H9 (cell line): ENCODE results near the gene IGFL1. TPM values are rescaled to one million over a fixed set of nuclear protein-coding genes. Genes with fewer than 3 reads are reported as not detected.

Experiments used
- DNase-seq: peaks from one replicate; pipeline ENCODE4 v3.0.0-alpha.2; 2017
- H2AFZ ChIP-seq: one replicate; pipeline ENCODE4 v1.6.1; 2013; ENCODE audit warnings: mild to moderate bottlenecking, low read length, control low read depth, moderate library complexity
- H2AK5ac ChIP-seq: 2 replicates; pipeline ENCODE4 v1.6.1; 2013; ENCODE audit warnings: low read length, control low read depth, mixed read lengths; ENCODE audit not compliant: insufficient read length
- H2BK120ac ChIP-seq: one replicate; pipeline ENCODE4 v1.6.1; 2013; ENCODE audit warnings: low read depth, mild to moderate bottlenecking, low read length, control low read depth, inconsistent platforms; ENCODE audit not compliant: poor library complexity, severe bottlenecking
- H2BK12ac ChIP-seq: 2 replicates; pipeline ENCODE4 v1.6.1; 2013; ENCODE audit warnings: low read length, control low read depth, mixed read lengths, low read depth; ENCODE audit not compliant: insufficient read length
- H2BK15ac ChIP-seq: 2 replicates; pipeline ENCODE4 v1.6.1; 2013; ENCODE audit warnings: low read depth, low read length, control low read depth
- H2BK20ac ChIP-seq: one replicate; pipeline ENCODE4 v1.6.1; 2013; ENCODE audit warnings: low read depth, mild to moderate bottlenecking, low read length, control low read depth, inconsistent platforms; ENCODE audit not compliant: poor library complexity, severe bottlenecking
- H2BK5ac ChIP-seq: 2 replicates; pipeline ENCODE4 v1.6.1; 2013; ENCODE audit warnings: low read length, control low read depth, mixed read lengths; ENCODE audit not compliant: insufficient read length
- H3K14ac ChIP-seq: 2 replicates; pipeline ENCODE4 v1.6.1; 2013; ENCODE audit warnings: low read length, control low read depth; ENCODE audit not compliant: insufficient read depth
- H3K18ac ChIP-seq: 2 replicates; pipeline ENCODE4 v1.6.1; 2013; ENCODE audit warnings: low read depth, mild to moderate bottlenecking, mixed read lengths, low read length, control low read depth; ENCODE audit not compliant: insufficient read length
- H3K23ac ChIP-seq: 2 replicates; pipeline ENCODE4 v1.6.1; 2013; ENCODE audit warnings: low read length, control low read depth, mixed read lengths, low read depth; ENCODE audit not compliant: insufficient read length
- H3K23me2 ChIP-seq: 2 replicates; pipeline ENCODE4 v1.6.1; 2013; ENCODE audit warnings: low read depth, mild to moderate bottlenecking, mixed read lengths, low read length, control low read depth; ENCODE audit not compliant: insufficient read length, poor library complexity, severe bottlenecking
- H3K27ac ChIP-seq: 2 replicates; pipeline ENCODE4 v1.5.1; 2013; ENCODE audit warnings: low read length, control low read depth, mixed read lengths, low read depth; ENCODE audit not compliant: insufficient read length
- H3K27me3 ChIP-seq: 2 replicates; pipeline ENCODE4 v1.6.1; 2013; ENCODE audit warnings: low read length, control low read depth, inconsistent platforms; ENCODE audit not compliant: insufficient read depth
- H3K4ac ChIP-seq: 2 replicates; pipeline ENCODE4 v1.6.1; 2013; ENCODE audit warnings: low read depth, mild to moderate bottlenecking, control low read depth, inconsistent platforms, low read length, moderate library complexity
- H3K4me1 ChIP-seq: 2 replicates; pipeline ENCODE4 v1.6.1; 2013; ENCODE audit warnings: low read length, control low read depth, inconsistent platforms; ENCODE audit not compliant: insufficient read depth
- H3K4me2 ChIP-seq: 2 replicates; pipeline ENCODE4 v1.6.1; 2013; ENCODE audit warnings: low read length, control low read depth, mixed read lengths; ENCODE audit not compliant: insufficient read length, insufficient read depth
- H3K56ac ChIP-seq: 2 replicates; pipeline ENCODE4 v1.6.1; 2013; ENCODE audit warnings: low read depth, mild to moderate bottlenecking, mixed read lengths, low read length, control low read depth; ENCODE audit not compliant: insufficient read length
- H3K79me1 ChIP-seq: 2 replicates; pipeline ENCODE4 v1.6.1; 2013; ENCODE audit warnings: low read depth, mild to moderate bottlenecking, moderate library complexity, low read length, control low read depth, inconsistent platforms; ENCODE audit not compliant: insufficient read depth, poor library complexity, severe bottlenecking
- H3K79me2 ChIP-seq: 2 replicates; pipeline ENCODE4 v1.6.1; 2013; ENCODE audit warnings: low read length, control low read depth, inconsistent platforms; ENCODE audit not compliant: insufficient read depth
- H3K9ac ChIP-seq: 2 replicates; pipeline ENCODE4 v1.6.1; 2013; ENCODE audit warnings: low read length, control low read depth, mixed read lengths; ENCODE audit not compliant: insufficient read length; ENCODE audit errors: extremely low read depth
- H3K9me3 ChIP-seq: one replicate; pipeline ENCODE4 v1.6.1; 2013; ENCODE audit warnings: low read depth, low read length, inconsistent platforms; ENCODE audit not compliant: control insufficient read depth
- H3T11ph ChIP-seq: one replicate; pipeline ENCODE4 v1.6.1; 2013; ENCODE audit warnings: mild to moderate bottlenecking, low read length, control low read depth, inconsistent platforms
- H4K20me1 ChIP-seq: one replicate; pipeline ENCODE4 v1.6.1; 2013; ENCODE audit not compliant: control insufficient read depth, insufficient read length, insufficient read depth
- H4K5ac ChIP-seq: 2 replicates; pipeline ENCODE4 v1.6.1; 2013; ENCODE audit warnings: low read depth, mild to moderate bottlenecking, mixed read lengths, low read length, control low read depth; ENCODE audit not compliant: insufficient read length
- H4K8ac ChIP-seq: replicated peaks from 2 replicates; pipeline ENCODE4 v1.6.1; 2013; ENCODE audit warnings: low read length, control low read depth, mixed read lengths, low read depth; ENCODE audit not compliant: insufficient read length
- H4K91ac ChIP-seq: 2 replicates; pipeline ENCODE4 v1.6.1; 2013; ENCODE audit warnings: low read depth, mild to moderate bottlenecking, moderate library complexity, mixed read lengths, low read length, control low read depth; ENCODE audit not compliant: insufficient read length
- H3K27ac Mint-ChIP-seq, 3 experiments: 2 replicates in 2 of 3; 3 replicates in 1 of 3; pipeline ENCODE4 v1.8.0; 2020 to 2021; ENCODE audit warnings: mixed read lengths in 3 of 3, mild to moderate bottlenecking in 1 of 3, moderate library complexity in 1 of 3
- H3K27me3 Mint-ChIP-seq: 2 replicates; pipeline ENCODE4 v1.8.0; 2021; ENCODE audit warnings: low read depth, mild to moderate bottlenecking, moderate library complexity, mixed read lengths
- H3K36me3 Mint-ChIP-seq, 3 experiments: 2 replicates in 2 of 3; 3 replicates in 1 of 3; pipeline ENCODE4 v1.8.0; 2020 to 2021; ENCODE audit warnings: low read depth in 3 of 3, mixed read lengths in 3 of 3; ENCODE audit not compliant: insufficient read depth in 1 of 3
- H3K4me1 Mint-ChIP-seq, 2 experiments: 2 replicates each; pipeline ENCODE4 v1.8.0; 2020; ENCODE audit warnings: mixed read lengths in 2 of 2
- H3K4me3 Mint-ChIP-seq, 2 experiments: 2 replicates in 1 of 2; 3 replicates in 1 of 2; pipeline ENCODE4 v1.8.0; 2020 to 2021; ENCODE audit warnings: mild to moderate bottlenecking in 2 of 2, mixed read lengths in 2 of 2, moderate library complexity in 1 of 2
- H3K9me3 Mint-ChIP-seq, 2 experiments: 2 replicates in 1 of 2; 3 replicates in 1 of 2; pipeline ENCODE4 v1.8.0; 2020; ENCODE audit warnings: mild to moderate bottlenecking in 2 of 2, mixed read lengths in 2 of 2, moderate library complexity in 1 of 2
- CTCF ChIP-seq: fragments of 200-600 bp; sonication (generic); conservative IDR thresholded peaks from 3 replicates; pipeline ENCODE4 v1.8.0; 2021; ENCODE audit warnings: antibody characterized with exemption, mild to moderate bottlenecking
- WGBS: extraction: QIAGEN DNeasy Blood & Tissue Kit; methylation state at CpG from one replicate; pipeline ENCODE4 v1.1.7; 2013; ENCODE audit warnings: missing lambda C conversion rate, low lambda C conversion rate, mixed read lengths; ENCODE audit not compliant: insufficient read length; ENCODE audit errors: extremely low coverage; 5-methylcytosine and 5-hydroxymethylcytosine counted together
- total RNA-seq: library from RNA; stranded (reverse); gene quantifications from 2 replicates; pipeline ENCODE4 v1.2.1, GENCODE V29; 2021

IGFL1 gene
- total RNA-seq, 1 experiment from 2014 or later, result not detected

- no peak overlapping the region for H4K91ac ChIP-seq
- no peak overlapping the region for H4K8ac ChIP-seq
- no peak overlapping the region for H2BK5ac ChIP-seq
- peaks cover 6% of the 10 kb centered on the region for H3K4me1 ChIP-seq
- H3K18ac ChIP-seq, result no peak overlapping the region
- Mint-ChIP-seq H3K27ac (no peak overlapping the region), H3K27me3 (peaks cover 13% of the 10 kb centered on the region), H3K4me1 (peaks cover 21 to 35% of the 10 kb centered on the region in 2 experiments), H3K4me3 (no peak overlapping the region), H3K9me3 (peaks cover 0 to 5% of the 10 kb centered on the region in 2 experiments; a peak in 1 of 5 replicates), H3K36me3 (no peaks in the 10 kb centered on the region)
- no peak overlapping the region for H3T11ph ChIP-seq
- TF ChIP-seq CTCF, result no peak
- H3K23ac ChIP-seq, result no peak overlapping the region
- no peak overlapping the region for H4K5ac ChIP-seq
- WGBS, result no CpG with 5 or more reads among the region's 3 CpGs
- no peaks in the 10 kb centered on the region for H3K27me3 ChIP-seq
- no peak overlapping the region for H3K4me2 ChIP-seq
- H3K14ac ChIP-seq, result no peak overlapping the region
- H3K79me2 ChIP-seq, result no peaks in the 10 kb centered on the region
- H3K79me1 ChIP-seq, result no peaks in the 10 kb centered on the region
- H2BK12ac ChIP-seq, result no peak overlapping the region
- H2AFZ ChIP-seq, result no peak overlapping the region
- no peak overlapping the region for H2BK120ac ChIP-seq
- no peak overlapping the region for H3K56ac ChIP-seq
- no peaks in the 10 kb centered on the region for H3K23me2 ChIP-seq
- no peak overlapping the region for H3K9ac ChIP-seq
- no peak overlapping the region for H3K27ac ChIP-seq
- H2AK5ac ChIP-seq, result no peak overlapping the region
- H2BK15ac ChIP-seq, result no peak overlapping the region
- H3K9me3 ChIP-seq, result no peaks in the 10 kb centered on the region
- H3K4ac ChIP-seq, result no peak overlapping the region
- no peak for DNase-seq
- H4K20me1 ChIP-seq, result no peaks in the 10 kb centered on the region
- no peak overlapping the region for H2BK20ac ChIP-seq
Measured at GRCh38 chr19:46209051-46209450, 20.5 kb upstream of the IGFL1 start.
